HCT116 (cell line): Measurements from ENCODE around the gene TAAR6.

Source experiments
- CBX3 ChIP-seq: IDR thresholded peaks from 2 replicates; pipeline ENCODE4 v1.6.1; 2012; ENCODE audit warnings: low read depth
- EGR1 ChIP-seq: IDR thresholded peaks from 2 replicates; pipeline ENCODE4 v1.6.1; 2012; ENCODE audit warnings: low read depth
- EZH2 ChIP-seq: fragments of 200-600 bp; sonication (generic); IDR thresholded peaks from 2 replicates; pipeline ENCODE4 v1.6.1; 2017; ENCODE audit warnings: antibody characterized with exemption, mixed run types
- MAX ChIP-seq: IDR thresholded peaks from 2 replicates; pipeline ENCODE4 v1.6.1; 2012
- POLR2A ChIP-seq: IDR thresholded peaks from 2 replicates; pipeline ENCODE4 v1.7.0; 2011; ENCODE audit warnings: borderline replicate concordance; ENCODE audit not compliant: insufficient read depth, insufficient read length; ENCODE audit errors: extremely low read depth
- POLR2AphosphoS5 ChIP-seq: IDR thresholded peaks from 2 replicates; pipeline ENCODE4 v1.6.1; 2011; ENCODE audit warnings: mild to moderate bottlenecking, low read depth, low read length, moderate library complexity
- RAD21 ChIP-seq: IDR thresholded peaks from 2 replicates; pipeline ENCODE4 v1.6.1; 2012; ENCODE audit warnings: low read depth, mild to moderate bottlenecking
- SIN3A ChIP-seq: IDR thresholded peaks from 2 replicates; pipeline ENCODE4 v1.6.1; 2012; ENCODE audit warnings: low read depth
- SP1 ChIP-seq: IDR thresholded peaks from 2 replicates; pipeline ENCODE4 v1.6.1; 2012; ENCODE audit warnings: low read depth
- SRF ChIP-seq: IDR thresholded peaks from 2 replicates; pipeline ENCODE4 v1.6.1; 2012; ENCODE audit warnings: low read depth
- ZBTB33 ChIP-seq: IDR thresholded peaks from 2 replicates; pipeline ENCODE4 v1.6.1; 2011; ENCODE audit warnings: mild to moderate bottlenecking, low read length, moderate library complexity; ENCODE audit not compliant: insufficient replicate concordance; ENCODE audit errors: extremely low read depth
- ZNF274 ChIP-seq: fragments of 200-500 bp; sonication (Bioruptor generic); IDR thresholded peaks from 2 replicates; pipeline ENCODE4 v1.6.1; 2014; ENCODE audit warnings: mild to moderate bottlenecking, low read depth, low read length, inconsistent platforms
- TF ChIP-seq, protein P1 (sequence below), 3 experiments: fragments of 200-600 bp in 1 of 3; sonication (generic) in 1 of 3; IDR thresholded peaks in 2 of 3; conservative IDR thresholded peaks in 1 of 3; 2 replicates each; pipeline ENCODE4 v1.5.1; 2012 to 2017; ENCODE audit warnings: low read depth in 2 of 3, low read length in 2 of 3, antibody characterized with exemption in 1 of 3, borderline replicate concordance in 1 of 3, control low read depth in 1 of 3, mild to moderate bottlenecking in 1 of 3, mixed read lengths in 1 of 3, mixed run types in 1 of 3, moderate library complexity in 1 of 3; ENCODE audit not compliant: insufficient read depth in 1 of 3
- TF ChIP-seq, protein P2 (sequence below): IDR thresholded peaks from 2 replicates; pipeline ENCODE4 v1.6.1; 2012; ENCODE audit warnings: low read depth

GRCh38 chr6:132570221-132570777 is at the start of gene TAAR6:
- TF ChIP-seq, protein P1, sequence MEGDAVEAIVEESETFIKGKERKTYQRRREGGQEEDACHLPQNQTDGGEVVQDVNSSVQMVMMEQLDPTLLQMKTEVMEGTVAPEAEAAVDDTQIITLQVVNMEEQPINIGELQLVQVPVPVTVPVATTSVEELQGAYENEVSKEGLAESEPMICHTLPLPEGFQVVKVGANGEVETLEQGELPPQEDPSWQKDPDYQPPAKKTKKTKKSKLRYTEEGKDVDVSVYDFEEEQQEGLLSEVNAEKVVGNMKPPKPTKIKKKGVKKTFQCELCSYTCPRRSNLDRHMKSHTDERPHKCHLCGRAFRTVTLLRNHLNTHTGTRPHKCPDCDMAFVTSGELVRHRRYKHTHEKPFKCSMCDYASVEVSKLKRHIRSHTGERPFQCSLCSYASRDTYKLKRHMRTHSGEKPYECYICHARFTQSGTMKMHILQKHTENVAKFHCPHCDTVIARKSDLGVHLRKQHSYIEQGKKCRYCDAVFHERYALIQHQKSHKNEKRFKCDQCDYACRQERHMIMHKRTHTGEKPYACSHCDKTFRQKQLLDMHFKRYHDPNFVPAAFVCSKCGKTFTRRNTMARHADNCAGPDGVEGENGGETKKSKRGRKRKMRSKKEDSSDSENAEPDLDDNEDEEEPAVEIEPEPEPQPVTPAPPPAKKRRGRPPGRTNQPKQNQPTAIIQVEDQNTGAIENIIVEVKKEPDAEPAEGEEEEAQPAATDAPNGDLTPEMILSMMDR (IDR thresholded peaks at IDR 0.05 in 2 of 3, conservative IDR thresholded peaks at IDR 0.05 in 1 of 3; ENCODE audit: borderline replicate concordance in 1 of 3, insufficient read depth in 1 of 3, low read depth in 2 of 3, low read length in 2 of 3) = no peak
- TF ChIP-seq POLR2AphosphoS5 (no peak), EGR1 (no peak), POLR2A (no peak), MAX (no peak), SRF (no peak), EZH2 (no peak), SIN3A (no peak), RAD21 (no peak), ZBTB33 (no peak), SP1 (no peak), ZNF274 (no peak), CBX3 (no peak)
- TF ChIP-seq, protein P2, sequence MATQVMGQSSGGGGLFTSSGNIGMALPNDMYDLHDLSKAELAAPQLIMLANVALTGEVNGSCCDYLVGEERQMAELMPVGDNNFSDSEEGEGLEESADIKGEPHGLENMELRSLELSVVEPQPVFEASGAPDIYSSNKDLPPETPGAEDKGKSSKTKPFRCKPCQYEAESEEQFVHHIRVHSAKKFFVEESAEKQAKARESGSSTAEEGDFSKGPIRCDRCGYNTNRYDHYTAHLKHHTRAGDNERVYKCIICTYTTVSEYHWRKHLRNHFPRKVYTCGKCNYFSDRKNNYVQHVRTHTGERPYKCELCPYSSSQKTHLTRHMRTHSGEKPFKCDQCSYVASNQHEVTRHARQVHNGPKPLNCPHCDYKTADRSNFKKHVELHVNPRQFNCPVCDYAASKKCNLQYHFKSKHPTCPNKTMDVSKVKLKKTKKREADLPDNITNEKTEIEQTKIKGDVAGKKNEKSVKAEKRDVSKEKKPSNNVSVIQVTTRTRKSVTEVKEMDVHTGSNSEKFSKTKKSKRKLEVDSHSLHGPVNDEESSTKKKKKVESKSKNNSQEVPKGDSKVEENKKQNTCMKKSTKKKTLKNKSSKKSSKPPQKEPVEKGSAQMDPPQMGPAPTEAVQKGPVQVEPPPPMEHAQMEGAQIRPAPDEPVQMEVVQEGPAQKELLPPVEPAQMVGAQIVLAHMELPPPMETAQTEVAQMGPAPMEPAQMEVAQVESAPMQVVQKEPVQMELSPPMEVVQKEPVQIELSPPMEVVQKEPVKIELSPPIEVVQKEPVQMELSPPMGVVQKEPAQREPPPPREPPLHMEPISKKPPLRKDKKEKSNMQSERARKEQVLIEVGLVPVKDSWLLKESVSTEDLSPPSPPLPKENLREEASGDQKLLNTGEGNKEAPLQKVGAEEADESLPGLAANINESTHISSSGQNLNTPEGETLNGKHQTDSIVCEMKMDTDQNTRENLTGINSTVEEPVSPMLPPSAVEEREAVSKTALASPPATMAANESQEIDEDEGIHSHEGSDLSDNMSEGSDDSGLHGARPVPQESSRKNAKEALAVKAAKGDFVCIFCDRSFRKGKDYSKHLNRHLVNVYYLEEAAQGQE = no peak
